Activated CD4-positive, alpha-beta T cell treated with anti-CD3 and anti-CD28 coated beads for 24 hours (primary cell): ENCODE data around the gene DCP2.

Source experiments
- DNase-seq, 2 donors: peaks; one replicate each; pipeline ENCODE4 v3.0.0-alpha.2; 2020; ENCODE audit warnings: low read depth in 2 of 2

Gene DCP2

DNA sequence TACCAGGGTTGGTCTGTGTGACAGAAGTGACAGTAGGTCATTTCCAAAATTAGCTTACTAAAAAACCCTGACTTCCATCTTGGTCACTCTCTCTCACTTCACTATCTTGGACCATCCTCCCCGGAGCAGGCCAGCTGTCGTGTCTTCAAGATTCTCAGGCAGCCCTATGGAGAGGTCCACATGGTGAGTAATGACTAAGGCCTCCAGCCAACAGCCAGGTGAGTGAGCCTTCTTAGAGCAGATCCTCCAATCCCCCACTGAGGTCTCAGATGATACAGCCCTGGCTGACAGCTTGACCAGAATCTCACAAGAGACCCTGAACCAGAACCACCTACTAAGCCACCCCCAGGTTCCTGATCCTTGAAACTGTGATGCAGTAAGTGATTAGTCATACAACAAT lies 92.0 kb downstream of the DCP2 start:
- no peak for DNase-seq
